GM10248 (cell line): ENCODE data around the gene EVI5L.

Source experiments
- CTCF ChIA-PET: fragments of 300-600 bp; sonication (Branson Sonifier 250); formaldehyde crosslinking; extraction: SDS; loops from one replicate; lab custom pipeline; 2021; ENCODE audit warnings: antibody characterized with exemption; lab: Yijun Ruan, JAX
- POLR2A ChIA-PET: fragments of 350-650 bp; sonication (Branson Sonifier 250); formaldehyde crosslinking; extraction: SDS; loops from one replicate; lab custom pipeline; 2020; ENCODE audit warnings: antibody characterized with exemption; lab: Yijun Ruan, JAX
- DNase-seq: peaks from one replicate; pipeline ENCODE4 v3.0.0; 2012; ENCODE audit errors: extremely low spot score
- TF ChIP-seq, protein P1 (sequence below): IDR thresholded peaks from 2 replicates; pipeline ENCODE4 v1.5.1; 2012; ENCODE audit warnings: mild to moderate bottlenecking, low read depth; ENCODE audit errors: extremely low read depth, missing control alignments, control extremely low read depth

EVI5L gene

DNA sequence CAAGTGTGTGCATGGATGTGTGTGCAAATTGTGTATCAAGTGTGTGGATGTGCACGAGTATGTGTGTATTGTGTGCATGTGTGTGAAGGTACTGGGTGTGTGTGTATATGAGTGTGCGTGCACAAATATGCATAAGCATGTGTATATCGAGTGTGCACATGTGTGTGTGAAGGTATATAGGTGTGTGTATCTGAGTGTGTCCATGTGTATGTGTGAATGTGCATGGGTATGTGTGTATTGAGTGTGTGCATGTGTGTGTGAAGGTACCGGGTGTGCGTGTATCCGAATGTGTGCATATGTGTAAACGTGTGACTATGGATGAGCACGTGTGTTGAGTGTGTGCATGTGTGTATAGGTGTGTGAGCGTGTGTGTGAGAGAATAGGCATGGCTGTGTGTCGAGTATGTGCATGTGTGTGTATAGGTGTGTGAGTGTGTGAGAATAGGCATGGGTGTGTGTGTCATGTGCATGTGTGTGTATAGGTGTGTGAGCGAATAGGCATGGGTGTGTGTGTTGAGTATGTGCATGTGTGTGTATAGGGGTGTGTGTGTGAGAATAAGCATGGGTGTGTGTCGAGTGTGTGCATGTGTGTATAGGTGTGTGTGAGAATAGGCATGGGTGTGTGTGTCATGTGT, 12.8 kb downstream of the EVI5L start:
- CTCF ChIA-PET: no interaction called here
- TF ChIP-seq, protein P1, sequence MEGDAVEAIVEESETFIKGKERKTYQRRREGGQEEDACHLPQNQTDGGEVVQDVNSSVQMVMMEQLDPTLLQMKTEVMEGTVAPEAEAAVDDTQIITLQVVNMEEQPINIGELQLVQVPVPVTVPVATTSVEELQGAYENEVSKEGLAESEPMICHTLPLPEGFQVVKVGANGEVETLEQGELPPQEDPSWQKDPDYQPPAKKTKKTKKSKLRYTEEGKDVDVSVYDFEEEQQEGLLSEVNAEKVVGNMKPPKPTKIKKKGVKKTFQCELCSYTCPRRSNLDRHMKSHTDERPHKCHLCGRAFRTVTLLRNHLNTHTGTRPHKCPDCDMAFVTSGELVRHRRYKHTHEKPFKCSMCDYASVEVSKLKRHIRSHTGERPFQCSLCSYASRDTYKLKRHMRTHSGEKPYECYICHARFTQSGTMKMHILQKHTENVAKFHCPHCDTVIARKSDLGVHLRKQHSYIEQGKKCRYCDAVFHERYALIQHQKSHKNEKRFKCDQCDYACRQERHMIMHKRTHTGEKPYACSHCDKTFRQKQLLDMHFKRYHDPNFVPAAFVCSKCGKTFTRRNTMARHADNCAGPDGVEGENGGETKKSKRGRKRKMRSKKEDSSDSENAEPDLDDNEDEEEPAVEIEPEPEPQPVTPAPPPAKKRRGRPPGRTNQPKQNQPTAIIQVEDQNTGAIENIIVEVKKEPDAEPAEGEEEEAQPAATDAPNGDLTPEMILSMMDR: no peak
- POLR2A ChIA-PET: no interaction called here
- no peak for DNase-seq

DNA sequence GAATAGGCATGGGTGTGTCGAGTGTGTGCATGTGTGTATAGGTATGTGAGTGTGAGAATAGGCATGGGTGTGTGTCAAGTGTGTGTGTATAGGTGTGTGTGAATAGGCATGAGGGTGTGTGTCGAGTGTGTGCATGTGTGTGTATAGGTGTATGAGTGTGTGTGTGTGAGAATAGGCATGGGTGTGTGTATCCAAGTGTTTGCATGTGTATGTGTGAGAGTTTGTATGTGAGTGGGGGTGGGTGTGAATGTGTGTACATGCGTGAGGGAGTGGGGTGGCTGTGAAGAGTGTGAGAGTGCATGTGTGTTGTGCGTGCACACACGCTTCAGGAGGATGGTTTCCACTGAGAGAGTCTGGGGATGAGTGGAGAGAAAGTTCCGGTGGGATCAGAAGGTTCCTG, 13.5 kb downstream of the EVI5L start:
- TF ChIP-seq, protein P1: no peak
- ChIA-PET POLR2A (no interaction called here), CTCF (interaction anchor here (0.8 kb wide), 1 partner anchor 9 kb away, joined by 4 read pairs; no protein-coding TSS in a partner anchor)
- DNase-seq: no peak

DNA sequence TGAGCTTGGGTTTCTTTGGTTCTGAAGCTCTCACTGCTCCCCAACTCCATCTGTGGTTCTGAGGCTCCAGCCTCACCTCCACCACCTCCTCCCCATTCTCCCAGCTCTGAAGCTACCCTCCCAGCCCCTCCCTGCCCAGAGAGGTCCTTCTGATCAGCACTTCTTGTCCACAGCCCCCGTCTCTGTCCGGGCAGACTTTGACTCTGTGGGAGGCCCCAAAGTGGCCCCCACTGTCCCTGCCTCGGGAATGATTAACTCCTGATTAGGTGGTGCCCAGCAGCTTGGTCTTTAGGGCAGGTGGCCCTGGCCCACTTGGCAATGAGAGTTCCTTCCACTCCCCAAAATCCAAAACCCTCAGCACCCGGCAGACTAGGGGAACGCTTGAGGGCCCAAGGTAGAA, 14.4 kb downstream of the EVI5L start:
- TF ChIP-seq, protein P1: no peak
- ChIA-PET POLR2A (no interaction called here), CTCF (interaction anchor here (0.8 to 1.0 kb wide), 2 partner anchors 8 to 192 kb away, joined by 3 to 4 read pairs; no protein-coding TSS in a partner anchor)
- DNase-seq: no peak

DNA sequence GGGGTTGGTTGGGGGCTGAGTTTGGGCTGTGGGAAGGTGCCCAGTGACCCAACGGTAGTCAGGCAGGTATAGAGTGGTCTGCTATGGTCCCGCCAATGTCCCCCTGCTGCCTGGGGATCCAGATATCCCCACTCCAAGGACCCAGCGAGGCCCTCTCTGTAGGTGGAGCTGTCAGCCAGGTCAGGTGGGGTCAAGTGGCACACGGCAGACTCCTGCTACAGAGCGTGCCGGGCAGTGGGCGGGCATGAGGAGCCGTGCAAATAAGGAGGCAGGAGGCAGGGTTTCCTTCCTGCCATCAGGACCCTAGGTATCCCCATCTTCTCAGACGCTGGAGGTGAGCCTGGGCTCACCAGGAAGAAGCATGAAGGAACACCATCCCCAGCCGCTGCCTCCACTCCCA, 14.9 kb downstream of the EVI5L start:
- POLR2A ChIA-PET: no interaction called here
- DNase-seq: no peak
- TF ChIP-seq, protein P1: no peak
- CTCF ChIA-PET: interaction anchor here (1.0 kb wide), 1 partner anchor 193 kb away, joined by 3 read pairs; no protein-coding TSS in a partner anchor

DNA sequence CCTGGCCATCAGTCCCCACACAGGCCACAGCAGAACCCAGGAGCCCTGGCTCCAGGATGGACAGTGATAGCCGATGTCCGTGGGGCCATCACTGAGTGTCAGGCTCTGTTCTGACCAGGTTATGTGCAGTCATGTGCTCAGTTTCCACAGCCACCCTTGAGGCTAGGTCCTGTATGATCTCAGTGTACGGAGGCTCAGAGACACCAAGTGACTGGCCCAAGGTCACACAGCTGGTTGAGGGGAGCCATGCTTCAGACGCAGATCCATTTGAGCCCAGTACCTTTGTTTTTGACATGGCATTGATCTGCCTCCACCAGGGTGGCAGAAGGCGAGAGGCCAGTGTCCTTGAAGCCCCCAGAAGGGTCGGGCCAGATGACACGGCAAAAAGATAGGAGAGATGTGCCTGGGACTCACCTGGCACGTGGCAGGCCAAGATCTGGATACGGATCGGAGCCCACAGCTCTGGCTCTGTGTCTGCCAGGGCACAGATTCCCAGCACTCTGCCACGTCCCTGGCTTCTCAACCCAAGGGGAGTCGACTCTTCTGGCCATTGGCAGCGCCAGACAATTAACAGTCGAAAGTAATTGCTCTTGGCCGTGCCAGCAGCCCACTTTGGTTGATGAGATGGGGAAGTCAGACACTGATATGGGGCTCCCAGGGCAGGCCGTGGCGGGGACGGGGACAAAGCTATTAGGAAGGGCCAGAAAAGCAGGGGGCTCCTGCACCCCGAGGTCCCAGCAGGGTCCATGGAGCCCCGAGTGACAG, 15.6 kb downstream of the EVI5L start:
- POLR2A ChIA-PET: no interaction called here
- DNase-seq: no peak
- TF ChIP-seq, protein P1: no peak
- CTCF ChIA-PET: interaction anchor here (1.7 kb wide), 1 partner anchor 24 kb away, joined by 7 read pairs; no protein-coding TSS in a partner anchor

DNA sequence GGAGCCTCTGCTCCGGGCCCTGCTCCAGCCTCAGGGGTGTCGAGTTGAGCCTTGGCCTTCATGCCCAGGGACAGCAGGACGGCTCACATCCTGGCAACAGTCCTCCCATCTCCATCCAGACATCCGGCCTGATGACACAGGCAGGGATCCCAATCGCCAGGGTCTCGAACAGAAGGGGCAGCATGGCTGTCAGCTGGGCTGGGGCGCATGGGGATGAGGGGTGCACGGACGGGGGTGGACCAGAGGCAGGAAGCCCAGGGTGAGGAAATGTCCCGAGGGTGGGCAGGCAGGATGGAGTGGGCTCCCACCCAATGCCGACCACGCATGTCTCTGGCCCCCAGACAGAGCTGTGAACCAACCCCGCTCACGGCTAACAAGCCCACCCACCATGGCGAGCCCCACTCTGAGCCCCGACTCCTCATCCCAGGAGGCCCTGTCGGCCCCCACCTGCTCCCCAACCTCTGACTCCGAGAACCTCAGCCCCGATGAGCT, 16.2 kb downstream of the EVI5L start:
- POLR2A ChIA-PET: no interaction called here
- CTCF ChIA-PET: interaction anchor here (1.7 kb wide), 1 partner anchor 23 kb away, joined by 7 read pairs; no protein-coding TSS in a partner anchor
- TF ChIP-seq, protein P1: no peak
- no peak for DNase-seq
